NK-92 (cell line): Measurements from ENCODE around the gene OBP2B.
"Not testable (repeated sequence)": the region's sequence is repeated elsewhere in the genome, so short reads cannot be mapped to it uniquely, and the experiment has no call there.

Experiments used
- DNase-seq: peaks from one replicate; lab custom pipeline; 2025; ENCODE audit not compliant: unreplicated experiment; lab: John Stamatoyannopoulos, UW

The OBP2B gene

DNA sequence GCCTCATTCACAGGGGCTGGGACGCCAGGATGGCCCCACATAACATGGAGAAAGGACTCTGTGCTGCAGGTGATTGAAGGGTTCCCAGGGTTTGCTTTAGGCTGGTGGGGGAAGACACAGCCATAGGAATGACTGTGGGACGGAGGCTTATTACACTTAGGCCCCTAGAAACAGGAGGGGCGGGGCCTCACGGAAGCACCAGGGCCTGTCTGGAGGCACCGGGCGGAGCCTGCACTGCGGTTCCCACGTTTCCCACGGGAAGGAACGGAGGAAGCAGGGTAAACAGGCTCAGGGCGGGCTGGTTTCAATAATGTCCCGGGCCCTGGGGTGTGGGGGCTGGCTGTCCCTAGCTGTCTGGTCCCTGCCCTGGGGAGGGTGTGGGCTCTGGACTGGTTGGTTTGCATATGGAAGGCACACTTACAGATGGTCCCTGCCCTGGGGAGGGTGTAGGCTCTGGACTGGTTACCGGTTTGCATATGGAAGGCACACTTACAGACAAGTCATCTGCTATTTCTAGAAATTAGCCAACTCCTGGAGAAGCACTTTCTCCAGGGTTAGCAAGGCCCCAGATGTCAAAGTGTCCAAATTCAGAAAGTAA lies 14.2 kb upstream of the OBP2B start:
- DNase-seq = not testable (repeated sequence)

DNA sequence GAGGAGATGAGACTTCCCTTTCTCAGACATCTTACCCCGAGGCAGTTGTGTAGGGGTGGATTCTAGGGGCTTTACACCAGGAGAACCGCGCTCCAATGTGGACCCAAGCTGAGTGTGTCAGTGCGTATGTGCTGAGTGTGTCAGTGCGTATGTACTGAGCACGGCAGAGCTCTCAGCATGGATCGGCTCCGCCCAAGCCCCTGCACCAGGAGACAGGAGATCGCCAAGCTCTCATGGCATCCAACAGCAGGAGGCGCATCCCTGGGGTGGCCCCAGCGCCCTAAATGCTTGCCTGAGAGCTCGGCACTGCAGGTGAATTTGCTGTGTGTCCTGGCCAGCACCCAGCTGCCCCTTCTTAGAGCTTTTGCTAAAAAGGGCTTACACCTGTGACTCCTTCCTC lies 12.9 kb upstream of the OBP2B start:
- DNase-seq = not testable (repeated sequence)

DNA sequence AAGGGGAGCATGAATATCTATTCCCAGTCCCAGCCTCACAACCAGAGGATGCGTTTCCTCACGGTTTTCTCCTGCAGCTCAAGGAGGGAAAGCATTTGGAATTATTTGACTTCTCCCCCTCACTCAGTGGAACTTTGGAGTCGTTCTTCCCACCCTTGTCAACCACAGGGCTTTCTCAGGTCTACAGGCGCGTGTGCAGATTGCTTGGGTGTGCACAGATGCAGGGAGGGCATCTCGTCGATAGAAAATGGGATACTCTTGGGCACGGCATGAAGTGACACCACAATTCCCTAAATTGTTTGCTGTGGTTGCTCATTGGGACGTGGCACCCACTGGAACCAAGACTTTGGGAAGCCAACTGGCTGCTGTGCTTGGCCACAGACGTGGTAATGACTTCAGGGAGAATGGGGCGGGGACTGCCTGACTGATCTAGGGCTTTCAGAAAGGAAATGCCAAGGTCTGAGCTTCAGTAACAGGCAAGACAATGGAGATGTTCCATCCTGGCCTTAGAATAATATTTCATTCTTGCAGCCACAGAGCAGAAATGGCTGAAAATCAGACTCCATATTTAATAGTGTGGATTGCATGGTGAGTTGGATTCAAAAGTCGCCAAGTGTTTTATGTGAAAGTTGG lies 12.2 kb upstream of the OBP2B start:
- DNase-seq = no peak

DNA sequence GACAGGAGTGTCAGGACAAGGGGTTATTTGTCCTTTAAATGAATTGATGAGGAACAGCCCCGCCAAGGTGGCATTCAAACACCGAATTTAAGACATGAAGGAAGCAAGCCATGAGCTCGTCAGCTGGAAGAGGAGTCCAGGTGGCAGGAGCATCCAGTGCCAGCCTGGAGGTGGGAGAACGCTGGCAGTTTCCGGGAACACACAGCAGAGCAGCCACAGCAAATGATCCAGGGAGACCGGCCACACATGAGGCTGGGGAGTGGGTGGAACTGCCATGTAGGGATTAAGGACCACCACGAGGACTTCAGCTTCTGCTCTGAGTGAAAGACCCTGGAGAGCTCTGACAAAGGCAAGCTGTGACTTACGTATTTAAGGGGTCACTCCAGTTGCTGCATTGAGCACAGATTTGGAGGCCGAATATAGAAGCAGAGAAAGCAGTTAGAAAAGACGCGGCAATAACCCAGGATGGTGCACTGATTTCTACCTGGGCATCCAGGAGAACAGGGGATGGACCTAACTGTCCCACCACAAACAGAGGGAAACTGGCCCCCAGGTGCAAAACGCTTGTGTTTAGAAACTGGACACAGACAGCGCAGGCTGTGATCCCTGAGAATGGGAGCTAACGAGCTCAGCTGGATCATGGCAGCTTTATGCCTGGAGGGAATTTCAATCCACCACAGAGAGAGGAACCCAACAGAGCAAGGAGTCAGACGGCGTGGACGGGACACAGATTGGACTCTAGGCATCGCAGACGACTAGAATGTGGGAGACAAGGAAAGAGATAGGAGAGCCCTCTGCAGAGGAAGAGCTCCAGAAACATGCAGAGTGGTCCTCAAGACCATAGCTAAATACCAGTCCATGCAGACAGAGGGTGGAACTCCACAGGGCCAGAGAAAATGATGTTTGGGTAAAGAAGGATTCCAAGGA lies 9.3 kb upstream of the OBP2B start:
- not testable (repeated sequence) for DNase-seq

DNA sequence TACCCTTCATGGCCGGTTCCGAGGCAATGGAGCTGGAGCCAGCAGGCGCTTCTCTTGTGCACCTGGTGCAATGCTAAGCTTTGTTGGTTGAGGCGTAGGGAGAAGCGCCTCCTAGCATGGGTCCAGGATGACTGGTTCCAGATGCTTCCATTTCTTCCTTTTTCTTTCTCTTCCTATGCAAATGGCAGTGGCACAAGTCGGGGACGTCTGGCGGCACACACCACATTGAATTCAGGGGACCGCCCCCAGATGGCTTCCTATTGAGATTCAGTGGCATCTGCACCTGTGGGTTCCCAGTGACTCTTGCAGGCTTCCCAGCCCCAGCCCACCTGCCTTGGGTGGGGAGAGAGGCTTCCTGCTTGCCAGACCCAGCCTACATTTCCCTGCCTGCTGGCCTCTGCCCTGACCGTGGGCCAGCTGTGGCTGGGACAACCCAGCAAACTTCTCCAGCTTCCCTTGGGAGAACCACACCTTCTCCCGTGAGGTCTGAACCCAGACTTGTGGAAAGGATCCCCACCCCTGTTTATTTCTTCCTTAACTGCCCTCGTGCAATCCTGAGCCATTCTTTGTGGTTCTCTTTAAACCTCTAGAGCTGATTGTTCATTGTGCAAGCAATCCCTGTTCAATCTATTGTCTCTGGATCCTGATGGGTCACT lies 8.4 kb upstream of the OBP2B start:
- DNase-seq = not testable (repeated sequence)

DNA sequence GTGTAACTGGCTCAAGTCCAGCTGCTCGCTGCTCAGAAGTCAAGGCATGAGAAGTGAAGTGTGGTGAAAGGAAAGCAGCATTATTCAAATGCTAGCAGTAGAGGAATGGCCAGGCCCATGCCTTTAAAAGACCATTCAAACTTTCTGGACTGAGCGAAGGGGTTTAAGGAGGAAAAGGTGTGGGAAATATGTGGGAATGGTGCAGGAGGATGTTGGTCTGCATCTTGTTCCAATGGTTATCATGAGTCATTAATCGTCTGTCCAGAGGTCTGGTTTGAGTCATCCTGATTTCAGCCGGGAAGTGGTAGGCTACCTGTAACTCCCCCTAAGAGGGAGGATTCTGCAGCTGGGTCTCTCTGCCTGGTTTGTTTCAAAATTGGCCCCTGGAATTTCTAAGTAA lies 5.2 kb upstream of the OBP2B start:
- DNase-seq = not testable (repeated sequence)

DNA sequence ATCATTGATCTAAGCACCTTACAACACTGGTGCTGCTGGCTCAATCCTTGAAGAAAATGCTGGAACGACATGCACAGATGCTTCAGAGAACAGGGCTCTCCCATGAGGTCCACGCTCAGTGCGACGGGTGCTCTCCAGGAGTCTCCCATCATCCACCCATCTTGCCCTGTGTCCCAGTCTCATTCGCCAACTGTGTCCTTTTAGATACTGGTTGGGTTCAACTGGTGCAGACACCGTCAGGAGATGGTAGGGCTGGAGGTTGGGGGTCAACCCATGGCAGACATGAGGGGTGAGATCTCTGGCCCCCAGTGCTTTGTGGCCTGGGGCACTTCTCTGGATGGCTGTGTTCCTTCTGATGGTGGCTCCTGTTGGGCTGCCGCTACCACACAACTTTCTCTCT lies 1.6 kb upstream of the OBP2B start:
- no peak for DNase-seq

DNA sequence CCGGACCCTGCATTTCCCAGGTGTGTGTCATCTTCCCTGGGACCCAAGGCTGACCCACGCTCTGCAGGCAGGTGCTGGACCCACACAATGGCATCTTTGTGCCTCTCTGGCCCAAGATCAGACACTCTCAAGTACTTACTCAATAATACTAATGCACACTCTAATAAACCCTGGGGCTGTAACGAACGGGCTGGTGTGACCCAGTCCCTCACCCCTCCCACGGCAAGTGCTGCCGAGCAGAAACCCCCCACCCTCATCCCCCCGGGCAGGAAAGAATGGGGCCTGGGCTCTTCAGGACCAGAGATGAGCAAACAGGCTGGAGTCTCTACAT lies 1.1 kb upstream of the OBP2B start:
- no peak for DNase-seq

DNA sequence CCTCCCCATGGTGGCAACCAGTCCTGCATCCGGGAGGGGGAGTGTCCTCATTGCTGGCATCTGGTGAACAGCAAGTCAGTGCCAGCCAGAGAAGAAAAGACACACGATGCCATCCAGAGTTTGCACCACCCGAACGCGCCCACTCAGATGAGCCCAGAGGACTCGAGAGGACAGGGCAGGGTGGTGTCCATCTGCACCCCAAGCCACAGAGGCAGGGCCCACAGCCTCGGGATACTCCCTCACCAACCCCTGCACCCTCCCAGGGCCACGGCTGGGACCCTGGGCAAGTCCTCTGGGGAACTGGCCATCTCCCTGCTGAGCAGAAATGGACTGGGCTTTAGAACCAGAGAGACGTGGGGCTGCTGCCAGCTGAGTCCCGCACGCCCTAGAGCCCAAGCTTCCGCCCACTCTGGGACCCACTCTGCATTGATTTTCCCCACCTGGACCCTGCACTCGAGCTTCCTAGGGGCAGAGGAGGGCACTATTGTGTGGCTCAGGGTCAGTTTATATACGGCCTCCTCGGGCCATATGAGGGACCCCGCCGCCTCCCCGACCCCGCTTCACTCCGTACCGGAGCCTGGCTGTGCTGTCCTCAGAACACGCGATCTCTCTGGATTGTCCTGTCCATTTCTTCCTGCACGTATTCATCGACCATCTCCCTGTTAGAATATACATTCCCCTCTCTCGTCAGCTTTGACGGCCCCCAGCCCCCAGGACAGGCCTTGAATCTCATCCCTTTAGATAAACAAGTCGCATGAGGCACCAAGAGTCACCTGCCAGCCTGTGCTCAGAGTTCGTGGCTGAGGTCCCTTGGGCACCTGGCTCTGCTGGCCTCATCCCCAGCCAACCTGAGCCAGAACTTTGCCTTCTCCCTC lies 514 bp upstream of the OBP2B start:
- not testable (repeated sequence) for DNase-seq

DNA sequence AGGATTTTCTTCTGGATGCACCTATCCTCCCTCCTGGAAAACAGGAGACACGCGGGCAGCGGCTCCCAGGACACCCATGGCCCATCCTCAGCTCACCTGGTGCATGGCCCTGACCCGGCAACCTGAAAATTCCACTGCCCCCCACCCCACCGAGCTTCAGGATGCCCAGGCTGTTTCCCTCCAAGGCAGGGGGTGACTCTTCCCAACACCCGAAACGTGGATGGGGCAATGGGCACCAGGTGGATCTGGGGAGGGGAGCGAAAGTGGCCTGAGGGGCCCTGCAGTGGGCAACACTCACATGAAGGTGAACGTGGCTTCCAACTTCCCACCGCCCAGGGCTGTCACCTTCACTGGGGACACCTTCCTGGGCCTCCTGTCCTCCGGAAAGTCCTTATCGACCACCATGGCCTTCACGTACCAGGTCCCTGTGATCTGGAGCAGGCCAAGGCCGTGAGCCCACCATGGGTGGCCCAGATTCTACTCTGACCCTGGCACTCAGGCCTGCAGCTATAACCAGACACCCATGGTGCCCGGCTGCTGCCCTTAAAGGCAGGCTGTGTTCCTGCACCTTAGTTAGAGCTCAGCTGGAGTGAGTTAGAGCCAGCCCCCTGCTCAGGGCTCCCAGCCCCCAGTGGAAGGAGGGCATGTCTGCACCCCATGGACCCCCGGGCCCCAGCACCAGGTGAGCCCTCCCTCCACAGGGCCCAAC lies 725 bp downstream of the OBP2B start:
- DNase-seq = not testable (repeated sequence)

DNA sequence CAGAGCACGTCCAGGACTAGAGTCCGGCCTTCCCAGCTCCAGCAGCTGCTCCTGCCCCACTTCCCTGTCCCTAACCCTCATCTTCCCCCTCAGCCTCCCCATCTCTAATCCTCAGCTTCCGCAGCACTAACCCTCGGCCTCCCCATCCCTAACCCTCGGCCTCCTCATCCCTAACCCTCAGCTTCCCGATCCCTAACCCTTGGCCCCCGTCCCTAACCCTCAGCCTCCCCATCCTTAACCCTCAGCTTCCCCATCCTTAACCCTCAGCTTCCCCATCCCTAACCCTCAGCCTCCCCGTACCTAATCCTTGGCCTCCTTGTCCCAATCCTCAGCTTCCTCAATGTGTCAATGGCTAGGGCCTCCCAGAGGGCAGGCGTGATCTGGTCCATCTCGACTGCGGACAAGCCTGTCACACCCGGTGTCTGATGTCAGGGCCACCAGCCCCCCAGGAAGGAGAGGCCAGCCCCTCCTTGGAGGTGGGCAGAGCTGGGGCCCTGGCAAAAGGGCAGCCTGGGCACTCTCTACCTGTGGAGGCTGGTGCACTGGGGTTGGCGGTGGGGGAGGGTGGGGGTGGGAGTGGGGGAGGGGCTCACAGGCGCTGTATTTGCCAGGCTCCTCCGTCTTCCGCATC lies 1.4 kb downstream of the OBP2B start:
- DNase-seq = no peak

DNA sequence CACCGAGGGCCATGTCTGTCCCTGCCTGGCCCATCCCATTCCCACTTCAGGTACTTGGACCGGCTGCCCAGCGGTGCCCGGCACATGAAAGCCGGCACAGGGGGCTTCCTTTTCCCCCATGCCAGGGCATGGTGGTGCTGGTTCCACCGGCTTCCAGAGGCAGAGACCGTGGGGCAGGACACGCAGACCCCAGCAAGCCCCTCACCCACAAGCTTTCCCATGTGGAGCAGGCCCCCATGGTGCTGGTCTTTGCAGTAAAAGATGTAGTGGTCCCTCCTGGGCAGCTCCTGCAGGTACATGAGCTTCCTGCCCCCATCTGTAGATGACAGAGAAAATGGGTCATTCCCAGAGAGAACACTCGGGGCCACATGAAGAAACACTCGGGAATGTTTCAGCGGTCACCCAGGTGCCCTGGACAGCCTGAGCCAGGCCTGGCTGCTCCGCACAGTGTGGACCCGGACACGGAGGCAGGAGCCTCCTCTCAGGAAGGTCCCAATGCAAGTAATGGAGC lies 2.0 kb downstream of the OBP2B start:
- DNase-seq = no peak

DNA sequence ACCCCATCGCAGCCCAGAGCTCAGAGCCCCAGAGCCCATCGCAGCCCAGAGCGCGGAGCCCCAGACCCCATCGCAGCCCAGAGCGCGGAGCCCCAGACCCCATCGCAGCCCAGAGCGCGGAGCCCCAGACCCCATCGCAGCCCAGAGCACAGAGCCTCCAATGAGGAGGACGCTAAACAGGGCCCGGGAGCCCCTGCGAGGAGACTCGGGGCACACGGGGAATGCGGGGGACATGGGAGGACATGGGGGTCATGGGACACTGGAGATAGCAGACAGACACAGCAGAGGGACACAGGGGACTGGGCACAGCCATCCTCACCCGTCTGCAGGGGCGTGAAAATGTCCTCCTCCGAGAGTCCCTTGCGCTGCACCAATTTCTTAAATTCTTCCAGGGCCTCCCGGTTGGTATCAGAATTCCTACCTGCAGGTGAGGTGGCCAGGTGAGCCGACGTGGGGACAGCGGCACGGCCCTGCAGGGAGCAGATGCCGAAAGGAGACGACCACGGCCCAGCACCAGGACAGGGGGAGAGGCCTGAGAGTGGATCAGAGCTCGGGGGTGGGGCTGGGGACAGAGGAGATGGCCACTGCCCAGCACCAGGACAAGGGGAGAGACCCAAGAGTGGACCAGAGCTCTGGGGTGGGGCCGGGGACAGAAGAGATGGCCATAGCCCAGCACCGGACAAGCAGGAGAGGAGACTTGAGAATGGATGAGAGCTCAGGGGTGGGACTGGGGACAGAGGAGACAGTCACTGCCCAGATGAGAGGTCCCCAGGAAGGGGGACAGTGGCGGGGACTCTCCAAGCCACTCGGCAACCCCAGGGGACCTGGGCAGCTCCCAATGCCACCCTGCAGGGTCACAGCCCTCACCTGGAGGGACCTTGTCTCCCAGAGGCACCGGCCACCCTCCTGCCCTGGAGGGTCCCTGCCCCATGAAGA lies 2.8 kb downstream of the OBP2B start:
- no peak for DNase-seq

DNA sequence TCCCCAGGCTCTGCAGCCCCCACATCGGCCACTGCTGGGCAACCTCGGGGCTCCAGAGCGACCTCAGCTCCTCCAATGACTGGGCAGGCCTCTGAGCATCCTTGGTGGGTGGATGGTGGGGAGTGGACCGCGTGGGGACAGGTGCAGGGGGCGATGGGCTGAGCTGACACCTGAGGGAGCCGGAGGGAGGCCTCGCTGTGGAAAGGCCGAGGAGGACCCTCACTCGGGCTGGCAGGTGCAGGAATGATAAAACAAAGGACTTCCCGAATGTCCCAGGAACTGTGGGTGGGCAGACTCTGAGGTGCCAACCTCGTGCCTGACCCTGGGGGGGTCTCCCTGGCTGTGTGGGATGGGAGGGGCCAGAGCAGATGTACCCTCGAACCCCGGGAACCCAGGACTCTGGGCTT lies 3.6 kb downstream of the OBP2B start:
- not testable (repeated sequence) for DNase-seq

DNA sequence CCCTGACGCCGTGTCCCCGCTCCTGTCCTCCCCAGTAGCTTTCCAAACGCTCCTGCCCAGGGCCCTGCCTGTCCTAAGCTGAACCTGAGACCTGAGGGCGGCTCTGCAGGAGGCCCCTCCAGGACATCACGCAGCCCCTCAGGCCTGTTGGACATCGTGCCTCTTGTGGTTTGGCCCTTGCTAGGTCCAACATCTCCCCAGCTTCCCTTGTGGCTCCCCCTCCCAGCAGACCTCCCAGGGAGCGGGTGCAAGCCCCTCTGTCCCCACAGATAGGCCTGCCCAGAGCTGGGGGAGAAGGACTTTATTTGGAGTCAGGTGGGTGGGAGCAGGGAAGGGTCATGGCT lies 4.1 kb downstream of the OBP2B start:
- no peak for DNase-seq

DNA sequence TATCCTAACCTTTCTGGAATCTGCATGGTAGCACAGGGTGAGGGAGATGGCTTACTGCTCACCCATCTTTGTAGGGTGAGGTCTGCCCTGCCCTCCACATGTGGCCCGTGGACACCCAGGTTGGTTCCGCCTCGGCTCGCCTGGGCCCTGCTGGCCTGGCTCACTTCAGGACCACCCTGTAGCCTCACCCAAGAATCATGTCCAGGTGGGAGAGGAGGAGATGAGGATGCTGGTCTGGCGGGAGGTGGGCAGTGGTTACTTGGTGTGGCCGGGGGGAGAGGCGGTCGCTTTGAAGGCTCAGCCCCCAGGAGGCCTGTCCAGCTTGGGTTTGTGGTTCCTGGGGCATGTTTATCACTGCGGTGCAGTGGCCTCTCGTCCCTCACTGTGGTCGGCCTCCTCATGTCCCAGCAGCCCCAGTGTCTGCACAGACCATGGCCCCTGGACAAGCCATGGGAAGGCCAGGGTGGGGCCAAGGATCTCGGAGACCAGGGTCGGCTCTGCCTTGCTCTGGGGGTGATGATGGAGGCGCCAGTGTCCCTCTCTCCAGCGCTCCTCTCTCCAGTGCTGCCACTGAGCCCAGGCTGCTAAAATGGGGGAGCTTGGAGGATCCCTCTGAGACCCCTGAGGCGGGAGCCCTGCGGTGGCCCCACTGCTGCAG lies 4.6 kb downstream of the OBP2B start:
- DNase-seq = no peak

DNA sequence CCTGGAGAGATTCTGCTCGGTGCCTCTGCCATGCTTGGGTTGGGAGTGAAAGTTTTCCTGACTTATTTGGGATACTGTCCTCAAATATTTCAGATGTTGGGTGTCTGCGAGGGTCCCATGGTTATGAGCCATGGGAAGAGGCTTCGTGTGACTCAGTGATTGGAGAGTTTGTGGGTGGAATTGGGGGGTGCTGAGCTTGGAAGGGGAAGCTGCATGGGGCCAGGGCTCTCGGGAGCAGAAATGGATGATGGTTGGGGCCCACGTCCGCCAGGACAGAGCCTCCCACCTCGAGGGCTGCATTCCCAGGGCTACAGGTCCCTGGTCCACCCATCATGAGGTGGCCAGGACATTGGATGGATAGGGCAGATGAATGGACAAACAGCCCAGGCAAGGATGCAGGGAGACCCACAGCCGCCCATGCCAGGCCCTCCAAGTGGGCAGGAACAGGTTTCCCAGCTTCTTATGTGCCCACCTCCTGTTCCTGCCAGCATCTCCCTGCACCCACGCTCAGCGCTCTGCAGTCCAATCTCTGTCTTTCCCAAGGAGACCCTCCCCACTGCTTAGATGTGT lies 5.5 kb downstream of the OBP2B start:
- DNase-seq = no peak
